ENCODE measurements around the gene RC3H2.

- TF ChIP-seq GABPA (IDR thresholded peaks at IDR 0.05; ENCODE audit: low read depth) = peak; percentile 99
- 0 out of 2 replicates have a peak, but pooled peaks have one; percentile 55 for TF ChIP-seq CBX5 (IDR thresholded peaks at IDR 0.05; ENCODE audit: low read depth)
- TF ChIP-seq EP300 (IDR thresholded peaks at IDR 0.05; ENCODE audit: borderline replicate concordance in 1 of 2, control insufficient read depth in 1 of 2, low read depth in 2 of 2, low read length in 2 of 2) = no peak
- TF ChIP-seq SMC3 (IDR thresholded peaks at IDR 0.05; ENCODE audit: borderline replicate concordance, low read length) = no peak; the same call in 1 of the 2 replicates
- TF ChIP-seq POLR2AphosphoS5 (IDR thresholded peaks at IDR 0.05; ENCODE audit: low read length) = peak; percentile 97
- peak; percentile 94 for TF ChIP-seq E2F8 (IDR thresholded peaks at IDR 0.05; ENCODE audit: low read depth, partially characterized antibody)
- no peak for TF ChIP-seq EGR1 (IDR thresholded peaks at IDR 0.05; ENCODE audit: borderline replicate concordance in 1 of 2, low read depth in 2 of 2, low read length in 2 of 2)
- TF ChIP-seq CEBPB (IDR thresholded peaks at IDR 0.05; ENCODE audit: borderline replicate concordance in 1 of 2, low read depth in 2 of 2, low read length in 2 of 2) = no peak
- 0 out of 2 replicates have a peak, but pooled peaks have one; percentile 40 for TF ChIP-seq NFIC (IDR thresholded peaks at IDR 0.05; ENCODE audit: low read depth, low read length)
- TF ChIP-seq CTCF (IDR thresholded peaks at IDR 0.05 in 2 of 3, conservative IDR thresholded peaks at IDR 0.05 in 1 of 3; ENCODE audit: control insufficient read depth in 2 of 3, extremely low read depth in 1 of 3, insufficient read depth in 1 of 3, low read depth in 3 of 3, low read length in 3 of 3) = no peak
- TF ChIP-seq FOS (IDR thresholded peaks at IDR 0.05; ENCODE audit: borderline replicate concordance, extremely low read depth, insufficient read length) = no peak
- 0 out of 2 replicates have a peak, but pooled peaks have one; percentile 56 for TF ChIP-seq SIN3A (IDR thresholded peaks at IDR 0.05; ENCODE audit: low read depth, low read length)
These were observed 8.0 kb upstream of the RC3H2 start, which contains the start of gene ZBTB6 for GRCh38 chr9:122912964-122913673.
